ENCODE results near the gene MARVELD3. TPM values are rescaled to one million over a fixed set of nuclear protein-coding genes. Genes with fewer than 3 reads are reported as not detected.

Gene MARVELD3, protein sequence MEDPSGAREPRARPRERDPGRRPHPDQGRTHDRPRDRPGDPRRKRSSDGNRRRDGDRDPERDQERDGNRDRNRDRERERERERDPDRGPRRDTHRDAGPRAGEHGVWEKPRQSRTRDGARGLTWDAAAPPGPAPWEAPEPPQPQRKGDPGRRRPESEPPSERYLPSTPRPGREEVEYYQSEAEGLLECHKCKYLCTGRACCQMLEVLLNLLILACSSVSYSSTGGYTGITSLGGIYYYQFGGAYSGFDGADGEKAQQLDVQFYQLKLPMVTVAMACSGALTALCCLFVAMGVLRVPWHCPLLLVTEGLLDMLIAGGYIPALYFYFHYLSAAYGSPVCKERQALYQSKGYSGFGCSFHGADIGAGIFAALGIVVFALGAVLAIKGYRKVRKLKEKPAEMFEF
- not detected in 2 replicates for total RNA-seq

GRCh38 chr16:71626018-71626857 lies at the start of gene MARVELD3:
TSS of gene MARVELD3 (plus strand) at chr16:71626184. CDS start at chr16:71626230, 46 bp downstream.

GRCh38 chr16:71576971-71577370 lies 49.0 kb upstream of the MARVELD3 start, which contains the start of gene TAT:
TSS of gene TAT (minus strand) at chr16:71577092. CDS start at chr16:71576415, 677 bp downstream.

Other genes with a start within 250 kb of the MARVELD3 start
- gene TLE7, start 184.1 kb upstream of the MARVELD3 start, total RNA-seq = not detected in 2 replicates
- gene ZNF23, start 163.9 kb upstream of the MARVELD3 start, total RNA-seq = 6.3 and 6.7 TPM in 2 replicates
- 1.1 and 11.5 TPM in 2 replicates for gene ZNF19, start 136.9 kb upstream of the MARVELD3 start, total RNA-seq
- gene CHST4, start 99.8 kb upstream of the MARVELD3 start, total RNA-seq = not detected in 2 replicates
- not detected in 2 replicates for gene TAT, start 49.1 kb upstream of the MARVELD3 start, total RNA-seq
- gene PHLPP2, start 98.5 kb downstream of the MARVELD3 start, total RNA-seq = 4.0 and 6.0 TPM in 2 replicates
- gene AP1G1, start 182.7 kb downstream of the MARVELD3 start, total RNA-seq = 51.9 and 56.9 TPM in 2 replicates
- 4.9 and 6.2 TPM in 2 replicates for gene ATXN1L, start 219.8 kb downstream of the MARVELD3 start, total RNA-seq

Data from myometrial cell (primary cell).